Measurements from ENCODE around the gene MAP2K5.

GRCh38 chr15:67691450-67691849 is 148.9 kb downstream of the MAP2K5 start:
- TF ChIP-seq EZH2phosphoT487 (IDR thresholded peaks at IDR 0.05; ENCODE audit: borderline replicate concordance) (no peak), CTCF (conservative IDR thresholded peaks at IDR 0.05; ENCODE audit: low read length) (no peak)
